H1 (cell line): ENCODE results near the gene SKIC3. TPM values are rescaled to one million over a fixed set of nuclear protein-coding genes. Genes with fewer than 3 reads are reported as not detected.

Experiments used
- BACH1 ChIP-seq: IDR thresholded peaks from 2 replicates; pipeline ENCODE4 v1.6.1; 2012; ENCODE audit warnings: low read length, improper control_type of control experiment
- CBX5 ChIP-seq: fragments of 300-800, 300-1000 bp; sonication (generic); IDR thresholded peaks from 2 replicates; pipeline ENCODE4 v1.7.1; 2016; ENCODE audit warnings: antibody characterized with exemption, low read length, low read depth
- CHD7 ChIP-seq: fragments of 300-600 bp; sonication (generic); IDR thresholded peaks from 2 replicates; pipeline ENCODE4 v1.7.1; 2012; ENCODE audit warnings: low read length, moderate library complexity, mild to moderate bottlenecking, inconsistent platforms; ENCODE audit not compliant: insufficient replicate concordance
- RAD21 ChIP-seq, 2 experiments: IDR thresholded peaks in 1 of 2; conservative IDR thresholded peaks in 1 of 2; 2 replicates each; pipeline ENCODE4 v1.6.1; 2011; ENCODE audit warnings: low read depth in 2 of 2, low read length in 2 of 2, improper control_type of control experiment in 1 of 2, inconsistent platforms in 1 of 2, mild to moderate bottlenecking in 1 of 2, moderate library complexity in 1 of 2
- RXRA ChIP-seq: IDR thresholded peaks from 2 replicates; pipeline ENCODE4 v1.6.1; 2011; ENCODE audit warnings: low read depth, mild to moderate bottlenecking, low read length, moderate library complexity; ENCODE audit not compliant: insufficient read depth
- SAP30 ChIP-seq: fragments of 300-600 bp; sonication (generic); IDR thresholded peaks from 2 replicates; pipeline ENCODE4 v1.7.1; 2012; ENCODE audit warnings: low read length, moderate library complexity, mild to moderate bottlenecking, inconsistent platforms; ENCODE audit not compliant: insufficient read depth, insufficient replicate concordance
- SRF ChIP-seq: IDR thresholded peaks from 2 replicates; pipeline ENCODE4 v1.6.1; 2011; ENCODE audit warnings: mild to moderate bottlenecking, low read depth, low read length, moderate library complexity
- TBP ChIP-seq: IDR thresholded peaks from 2 replicates; pipeline ENCODE4 v1.6.1; 2011; ENCODE audit warnings: low read depth, low read length, improper control_type of control experiment
- polyA plus RNA-seq, 7 experiments: library from polyadenylated mRNA; depleted of rRNA in 3 of 7; stranded (reverse) in 5 of 7; unstranded in 2 of 7; fragments of >200 nt in 5 of 7; fragments of 200-250 nt in 2 of 7; gene quantifications; 1 replicate in 5 of 7; 2 replicates in 1 of 7; 4 replicates in 1 of 7; pipeline versions ENCODE4 v1.2.1 to v1.2.3, GENCODE V29; 2011 to 2013; ENCODE audit warnings: missing spikeins in 2 of 7, mixed read lengths in 2 of 7
- total RNA-seq: library from RNA; stranded (reverse); fragmentation: NEBNext Ultra II Directional; extraction: Animal tissue kit (Norgen Biotek cat#: 25700); gene quantifications from 2 replicates; pipeline ENCODE4 v1.2.1, GENCODE V29; 2021
- TF ChIP-seq, protein P1 (sequence below): IDR thresholded peaks from 2 replicates; pipeline ENCODE4 v1.6.1; 2012; ENCODE audit warnings: inconsistent platforms

The SKIC3 gene
- total and polyA plus RNA-seq, 2 of the 8 experiments (the other 6 are each of a cell fraction or from before 2014, with no cell fraction given): 13.7 to 53.7 TPM

- TF ChIP-seq CHD7: no peak
- no peak for TF ChIP-seq SAP30
- no peak for TF ChIP-seq RAD21 (IDR thresholded peaks at IDR 0.05 in 1 of 2, conservative IDR thresholded peaks at IDR 0.05 in 1 of 2; ENCODE audit: low read depth in 2 of 2, low read length in 2 of 2)
- TF ChIP-seq SRF: no peak
- TF ChIP-seq BACH1: no peak
- TF ChIP-seq TBP: no peak
- no peak for TF ChIP-seq RXRA
- TF ChIP-seq, protein P1, sequence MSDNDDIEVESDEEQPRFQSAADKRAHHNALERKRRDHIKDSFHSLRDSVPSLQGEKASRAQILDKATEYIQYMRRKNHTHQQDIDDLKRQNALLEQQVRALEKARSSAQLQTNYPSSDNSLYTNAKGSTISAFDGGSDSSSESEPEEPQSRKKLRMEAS: no peak
- TF ChIP-seq CBX5: no peak
Measured at GRCh38 chr5:95595289-95595931, 40.6 kb upstream of the SKIC3 start (continued).
